Measurements from ENCODE around the gene CDKN2B-AS1.

The CDKN2B-AS1 gene

DNA sequence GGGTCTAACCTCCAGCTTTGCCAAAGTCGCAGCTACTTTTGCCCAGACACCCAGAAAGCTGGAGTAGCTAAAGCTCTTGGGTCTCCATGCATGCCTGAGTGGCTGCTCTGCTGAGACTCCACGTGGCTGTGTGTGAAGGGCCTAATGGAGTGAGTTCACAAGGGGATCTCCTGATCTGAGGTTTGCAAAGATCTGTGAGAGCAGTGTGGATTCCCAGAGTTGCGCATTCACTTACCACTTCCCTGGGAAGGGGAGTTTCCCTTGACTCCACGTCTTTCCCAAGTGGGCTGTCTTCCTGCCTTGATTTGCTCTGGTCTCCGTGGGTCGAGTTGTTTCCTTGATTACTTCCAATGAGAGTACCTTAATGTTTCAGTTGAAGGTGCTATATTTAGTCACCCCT is 32.1 kb downstream of the CDKN2B-AS1 start:
- TF ChIP-seq Cebpa-rat (IDR thresholded peaks at IDR 0.05) = no peak
- H3K4me2 ChIP-seq = peak overlapping the region in 2 of 11 experiments; percentile 8 to 28; a peak in 6 of 22 replicates
- no peaks in the 10 kb centered on the region for H4K20me1 ChIP-seq
- no peak overlapping the region for H3K4me3 ChIP-seq
- no peak overlapping the region for H3K9ac ChIP-seq
- H3K36me3 ChIP-seq = peaks cover 0 to 9% (median 0%) of the 10 kb centered on the region in 11 experiments; a peak in 1 of 22 replicates
- peaks cover 0 to 47% (median 14%) of the 10 kb centered on the region in 10 experiments; a peak in 15 of 20 replicates for H3K4me1 ChIP-seq
- H3K27me3 ChIP-seq = no peaks in the 10 kb centered on the region
- H3K27ac ChIP-seq = no peak overlapping the region
- H3K9me3 ChIP-seq (replicated peaks in 1 of 11) = peaks cover 0 to 28% (median 10%) of the 10 kb centered on the region in 11 experiments; a peak in 13 of 22 replicates

DNA sequence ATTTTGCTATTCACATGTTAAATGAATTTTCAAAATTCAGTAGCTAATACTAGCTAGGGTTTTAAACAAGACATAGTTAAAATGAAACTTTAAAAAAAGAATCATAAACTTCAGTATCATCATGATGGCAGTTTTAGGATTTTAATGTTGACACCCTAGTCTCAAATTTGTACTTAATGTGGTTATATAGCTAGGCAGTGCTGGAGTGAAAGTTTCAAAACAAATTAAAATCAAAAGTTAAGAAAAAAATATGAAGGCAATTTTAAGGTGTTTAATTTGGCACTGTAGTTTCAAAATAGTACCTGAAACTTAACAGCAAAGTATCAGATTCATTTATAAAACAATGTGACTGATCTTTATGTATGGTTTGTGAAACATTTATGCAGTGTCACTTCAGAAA is 33.8 kb downstream of the CDKN2B-AS1 start:
- H3K4me2 ChIP-seq = peak overlapping the region in 1 of 11 experiments; percentile 77; a peak in 2 of 22 replicates
- H3K4me1 ChIP-seq = peaks cover 0 to 56% (median 16%) of the 10 kb centered on the region in 10 experiments; a peak in 15 of 20 replicates
- H3K9me3 ChIP-seq (replicated peaks in 1 of 11) = peaks cover 0 to 19% (median 0%) of the 10 kb centered on the region in 11 experiments; a peak in 4 of 22 replicates
- no peak overlapping the region for H3K27ac ChIP-seq
- H3K36me3 ChIP-seq = peaks cover 0 to 12% (median 0%) of the 10 kb centered on the region in 11 experiments; a peak in 1 of 22 replicates
- TF ChIP-seq Cebpa-rat (IDR thresholded peaks at IDR 0.05) = no peak
- no peaks in the 10 kb centered on the region for H4K20me1 ChIP-seq
- H3K27me3 ChIP-seq = no peaks in the 10 kb centered on the region
- H3K4me3 ChIP-seq = no peak overlapping the region
- no peak overlapping the region for H3K9ac ChIP-seq

DNA sequence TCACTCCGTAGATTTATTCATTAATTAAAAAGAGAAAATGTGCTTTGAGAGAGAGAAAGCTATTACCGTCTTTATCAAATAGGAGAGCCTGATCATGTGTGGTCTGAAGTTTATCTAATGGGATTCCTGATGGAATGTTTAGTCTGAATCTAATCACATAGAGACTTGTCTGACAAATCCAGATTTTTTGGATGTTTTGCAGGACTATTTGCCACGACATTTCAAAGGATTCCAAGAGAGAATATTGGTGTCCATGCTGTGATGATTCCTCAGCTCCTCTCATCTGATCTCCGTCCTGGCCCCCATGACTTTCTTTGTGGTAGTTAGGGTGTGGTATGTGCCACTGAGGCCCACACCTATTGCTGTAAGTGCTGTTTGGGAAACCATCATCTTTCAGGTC is 34.6 kb downstream of the CDKN2B-AS1 start:
- H3K27me3 ChIP-seq = no peaks in the 10 kb centered on the region
- peaks cover 0 to 56% (median 16%) of the 10 kb centered on the region in 10 experiments; a peak in 15 of 20 replicates for H3K4me1 ChIP-seq
- no peaks in the 10 kb centered on the region for H4K20me1 ChIP-seq
- TF ChIP-seq Cebpa-rat (IDR thresholded peaks at IDR 0.05) = no peak
- no peak overlapping the region for H3K4me3 ChIP-seq
- peak overlapping the region in 7 of 11 experiments; percentile 3 to 82 (median 66); a peak in 13 of 22 replicates for H3K4me2 ChIP-seq
- H3K9me3 ChIP-seq (replicated peaks in 1 of 11) = peaks cover 0 to 14% (median 0%) of the 10 kb centered on the region in 11 experiments; a peak in 4 of 22 replicates
- peak overlapping the region in 2 of 11 experiments; percentile 14 to 23; a peak in 1 of 22 replicates for H3K9ac ChIP-seq
- H3K36me3 ChIP-seq = peaks cover 0 to 14% (median 0%) of the 10 kb centered on the region in 11 experiments; a peak in 1 of 22 replicates
- H3K27ac ChIP-seq = peak overlapping the region in 5 of 11 experiments; percentile 39 to 71 (median 54); a peak in 10 of 22 replicates

DNA sequence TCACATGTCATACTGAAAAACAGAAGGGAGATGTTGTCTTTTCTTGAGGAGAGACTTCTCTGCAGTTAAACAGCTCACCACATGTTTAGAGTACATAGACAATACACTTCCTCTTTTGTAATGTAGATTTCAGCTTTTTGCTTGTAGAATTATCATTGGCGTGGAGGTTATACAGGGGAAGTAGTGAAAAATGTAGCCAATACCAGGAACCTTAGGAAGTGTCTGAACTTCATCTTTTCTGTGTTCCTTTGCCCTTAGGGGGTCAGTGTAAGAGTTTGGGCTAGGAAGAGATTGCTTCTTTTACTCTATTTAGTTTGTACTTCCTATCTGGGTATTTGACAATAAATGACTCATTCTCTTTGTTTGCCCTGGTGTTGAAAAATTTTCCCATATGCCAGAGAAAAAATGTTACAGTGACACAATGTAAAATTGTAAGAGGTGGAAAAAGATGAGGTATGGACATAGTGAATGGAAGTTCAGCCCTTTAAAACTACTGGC is 35.6 kb downstream of the CDKN2B-AS1 start:
- Histone ChIP-seq H4K20me1 (no peaks in the 10 kb centered on the region), H3K27ac (peak overlapping the region in 10 of 11 experiments; percentile 7 to 71 (median 49); a peak in 17 of 22 replicates), H3K9me3 (replicated peaks in 1 of 11) (peaks cover 0 to 5% (median 0%) of the 10 kb centered on the region in 11 experiments; a peak in 1 of 22 replicates), H3K27me3 (no peaks in the 10 kb centered on the region), H3K4me1 (peaks cover 0 to 62% (median 17%) of the 10 kb centered on the region in 10 experiments; a peak in 15 of 20 replicates), H3K4me2 (peak overlapping the region in 9 of 11 experiments; percentile 18 to 82 (median 48); a peak in 12 of 22 replicates), H3K36me3 (0 out of 22 replicates have a peak, but pooled peaks cover 0 to 9% (median 0%) of the 10 kb centered on the region in 11 experiments), H3K9ac (peak overlapping the region in 2 of 11 experiments; percentile 13 to 19; a peak in 2 of 22 replicates), H3K4me3 (no peak overlapping the region)
- TF ChIP-seq Cebpa-rat (IDR thresholded peaks at IDR 0.05) = no peak

- no peak for TF ChIP-seq Cebpa-rat (IDR thresholded peaks at IDR 0.05)
- Histone ChIP-seq H3K27me3 (no peaks in the 10 kb centered on the region), H4K20me1 (no peaks in the 10 kb centered on the region), H3K27ac (peak overlapping the region in 1 of 11 experiments; percentile 15; a peak in 1 of 22 replicates), H3K4me1 (peaks cover 0 to 69% (median 24%) of the 10 kb centered on the region in 10 experiments; a peak in 18 of 20 replicates), H3K36me3 (0 out of 22 replicates have a peak, but pooled peaks cover 0 to 9% (median 0%) of the 10 kb centered on the region in 11 experiments), H3K4me2 (peak overlapping the region in 4 of 11 experiments; percentile 21 to 82 (median 62); a peak in 8 of 22 replicates), H3K9ac (no peak overlapping the region), H3K9me3 (replicated peaks in 1 of 11) (no peaks in the 10 kb centered on the region), H3K4me3 (no peak overlapping the region)
Observed at GRCh38 chr9:22031655-22032411, 37.2 kb downstream of the CDKN2B-AS1 start.

- no peaks in the 10 kb centered on the region for H3K9me3 ChIP-seq (replicated peaks in 1 of 11)
- H3K4me1 ChIP-seq = peaks cover 9 to 79% (median 36%) of the 10 kb centered on the region in 10 experiments; a peak in 19 of 20 replicates
- H4K20me1 ChIP-seq = no peaks in the 10 kb centered on the region
- H3K9ac ChIP-seq = no peak overlapping the region
- no peaks in the 10 kb centered on the region for H3K27me3 ChIP-seq
- no peak for TF ChIP-seq Cebpa-rat (IDR thresholded peaks at IDR 0.05)
- H3K27ac ChIP-seq = no peak overlapping the region
- 0 out of 22 replicates have a peak, but pooled peaks cover 0 to 9% (median 0%) of the 10 kb centered on the region in 11 experiments for H3K36me3 ChIP-seq
- H3K4me3 ChIP-seq = no peak overlapping the region
- 0 out of 22 replicates have a peak overlapping the region, but pooled peaks of 1 of the 11 experiments have one; percentile 82 for H3K4me2 ChIP-seq
Observed at GRCh38 chr9:22033012-22033630, 38.5 kb downstream of the CDKN2B-AS1 start.

DNA sequence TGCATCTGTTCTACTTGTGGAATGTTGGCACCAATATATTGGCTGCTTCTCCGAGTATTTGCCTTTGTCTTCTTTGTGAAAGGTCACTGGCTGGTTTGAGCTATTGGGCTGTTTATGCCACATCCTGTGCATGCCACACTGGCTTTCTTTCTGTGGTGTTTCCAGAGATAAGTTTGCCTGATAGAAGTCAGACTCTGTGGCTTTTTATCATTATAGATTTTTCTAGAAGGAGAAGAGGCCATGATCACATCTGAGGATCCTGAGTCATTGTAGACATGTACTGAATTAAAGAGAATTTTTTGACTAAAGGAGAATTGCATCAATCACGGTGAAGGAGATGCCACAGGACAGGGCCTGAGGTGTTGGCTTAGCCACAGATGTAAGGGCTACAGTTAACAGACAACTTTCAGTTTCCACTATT is 41.0 kb downstream of the CDKN2B-AS1 start:
- Histone ChIP-seq H3K27ac (peak overlapping the region in 3 of 11 experiments; percentile 2 to 40 (median 28); a peak in 4 of 22 replicates), H3K27me3 (no peaks in the 10 kb centered on the region), H3K4me1 (peaks cover 9 to 85% (median 41%) of the 10 kb centered on the region in 10 experiments; a peak in 19 of 20 replicates), H3K9ac (no peak overlapping the region), H3K9me3 (replicated peaks in 1 of 11) (no peaks in the 10 kb centered on the region), H4K20me1 (no peaks in the 10 kb centered on the region), H3K4me2 (peak overlapping the region in 9 of 11 experiments; percentile 24 to 58 (median 30); a peak in 15 of 22 replicates), H3K36me3 (0 out of 22 replicates have a peak, but pooled peaks cover 0 to 9% (median 0%) of the 10 kb centered on the region in 11 experiments), H3K4me3 (no peak overlapping the region)
- no peak for TF ChIP-seq Cebpa-rat (IDR thresholded peaks at IDR 0.05)

Data from BLaER1 treated with 17β-estradiol and CSF1 and Interleukin-3, amounts not matched to agents 10 nM and 100 nM (cell line).